Ishikawa (cell line): ENCODE measurements around the gene GSTA3.
A peak's percentile ranks its signal among the peaks of the same experiment; 100 is the strongest.

ENCODE experiments used
- CEBPB ChIP-seq: IDR thresholded peaks from 2 replicates; pipeline ENCODE4 v1.6.1; 2012
- CREB1 ChIP-seq: IDR thresholded peaks from 2 replicates; pipeline ENCODE4 v1.6.1; 2012; ENCODE audit warnings: low read depth
- EGR1 ChIP-seq: IDR thresholded peaks from 2 replicates; pipeline ENCODE4 v1.6.1; 2012
- EP300 ChIP-seq: IDR thresholded peaks from 2 replicates; pipeline ENCODE4 v1.6.1; 2012; ENCODE audit warnings: borderline replicate concordance
- FOXM1 ChIP-seq: IDR thresholded peaks from 2 replicates; pipeline ENCODE4 v1.6.1; 2012; ENCODE audit warnings: low read depth, borderline replicate concordance
- MAX ChIP-seq: IDR thresholded peaks from 2 replicates; pipeline ENCODE4 v1.6.1; 2012
- NFIC ChIP-seq: IDR thresholded peaks from 2 replicates; pipeline ENCODE4 v1.6.1; 2012
- RAD21 ChIP-seq: IDR thresholded peaks from 2 replicates; pipeline ENCODE4 v1.6.1; 2012; ENCODE audit warnings: low read depth
- REST ChIP-seq: IDR thresholded peaks from 2 replicates; pipeline ENCODE4 v1.6.1; 2012; ENCODE audit warnings: low read depth, mild to moderate bottlenecking
- TAF1 ChIP-seq: IDR thresholded peaks from 2 replicates; pipeline ENCODE4 v1.6.1; 2012; ENCODE audit warnings: low read depth, mild to moderate bottlenecking
- TCF12 ChIP-seq: IDR thresholded peaks from 2 replicates; pipeline ENCODE4 v1.6.1; 2012; ENCODE audit warnings: low read depth
- TEAD4 ChIP-seq: IDR thresholded peaks from 2 replicates; pipeline ENCODE4 v1.6.1; 2012
- USF1 ChIP-seq: IDR thresholded peaks from 2 replicates; pipeline ENCODE4 v1.6.1; 2012
- YY1 ChIP-seq: IDR thresholded peaks from 2 replicates; pipeline ENCODE4 v1.6.1; 2012; ENCODE audit warnings: low read depth
- ZBTB7A ChIP-seq: IDR thresholded peaks from 2 replicates; pipeline ENCODE4 v1.6.1; 2012; ENCODE audit warnings: low read depth

The GSTA3 gene

GRCh38 chr6:52893221-52893620 is 16.3 kb downstream of the GSTA3 start:
- TF ChIP-seq EP300: no peak
- TF ChIP-seq CREB1: no peak
- TF ChIP-seq YY1: no peak
- TF ChIP-seq MAX: no peak
- no peak for TF ChIP-seq TAF1
- TF ChIP-seq RAD21: no peak
- no peak for TF ChIP-seq USF1
- TF ChIP-seq NFIC: no peak
- TF ChIP-seq TEAD4: no peak
- TF ChIP-seq REST: no peak
- no peak for TF ChIP-seq CEBPB
- no peak for TF ChIP-seq ZBTB7A
- TF ChIP-seq TCF12: no peak
- TF ChIP-seq FOXM1: no peak
- TF ChIP-seq EGR1: no peak

GRCh38 chr6:52890018-52890417 is 19.5 kb downstream of the GSTA3 start:
- TF ChIP-seq RAD21 (no peak), EGR1 (no peak), CREB1 (no peak), TCF12 (no peak), TEAD4 (no peak), MAX (no peak), FOXM1 (no peak), TAF1 (no peak), ZBTB7A (no peak), CEBPB (no peak), NFIC (no peak), REST (no peak), EP300 (no peak), USF1 (no peak), YY1 (no peak)

GRCh38 chr6:52887910-52888524 is 21.5 kb downstream of the GSTA3 start:
- TF ChIP-seq NFIC: no peak

GRCh38 chr6:52881996-52882841 is 27.3 kb downstream of the GSTA3 start:
- no peak for TF ChIP-seq TAF1
- TF ChIP-seq NFIC: peak; percentile 29; the same call in 1 of the 2 replicates
- no peak for TF ChIP-seq FOXM1
- TF ChIP-seq RAD21: peak; percentile 62

GRCh38 chr6:52881662-52881995 is 27.9 kb downstream of the GSTA3 start:
- TF ChIP-seq ZBTB7A (no peak), TAF1 (0 out of 2 replicates have a peak, but pooled peaks have one; percentile 19), RAD21 (no peak)

- TF ChIP-seq USF1 (no peak), ZBTB7A (no peak), TEAD4 (no peak), EP300 (no peak), TCF12 (no peak), MAX (no peak), YY1 (no peak), CREB1 (no peak), CEBPB (no peak), FOXM1 (no peak), REST (no peak), TAF1 (no peak), EGR1 (no peak), NFIC (no peak), RAD21 (no peak)
Measured at GRCh38 chr6:52877786-52878185, 31.7 kb downstream of the GSTA3 start.
